A549 (cell line): ENCODE data around the gene CALCB.

Source experiments
- CHD2 ChIP-seq: fragments of 150-350 bp; IDR thresholded peaks from 2 replicates; pipeline ENCODE4 v1.6.1; 2014; ENCODE audit warnings: low read length; ENCODE audit not compliant: partially characterized antibody
- EHMT2 ChIP-seq: fragments of 200-600 bp; sonication (generic); IDR thresholded peaks from 2 replicates; pipeline ENCODE4 v1.6.1; 2016; ENCODE audit warnings: antibody characterized with exemption, low read depth, mild to moderate bottlenecking, moderate library complexity
- EP300 ChIP-seq, 2 experiments: fragments of >200 bp; sonication (Bioruptor Twin); formaldehyde crosslinking; IDR thresholded peaks; 2 replicates in 1 of 2; 3 replicates in 1 of 2; pipeline ENCODE4 v1.6.1; 2016 to 2017
- ESRRA ChIP-seq: fragments of 150-350 bp; IDR thresholded peaks from 2 replicates; pipeline ENCODE4 v1.6.1; 2014; ENCODE audit warnings: mild to moderate bottlenecking, low read length, borderline replicate concordance
- HOXA7 ChIP-seq: fragments of 250-450 bp; sonication (Bioruptor Pico); IDR thresholded peaks from 2 replicates; pipeline ENCODE4 v1.5.0; 2020; ENCODE audit warnings: mild to moderate bottlenecking, moderate library complexity
- MAX ChIP-seq: IDR thresholded peaks from 2 replicates; pipeline ENCODE4 v1.6.1; 2012
- MAZ ChIP-seq: fragments of 150-350 bp; IDR thresholded peaks from 2 replicates; pipeline ENCODE4 v1.6.1; 2014; ENCODE audit warnings: antibody characterized with exemption, low read depth, low read length, borderline replicate concordance
- NFE2L2 ChIP-seq: fragments of 150-350 bp; conservative IDR thresholded peaks from 2 replicates; pipeline ENCODE4 v1.6.1; 2014; ENCODE audit warnings: low read length
- POLR2A ChIP-seq: IDR thresholded peaks from 2 replicates; pipeline ENCODE4 v1.6.1; 2012; ENCODE audit warnings: mild to moderate bottlenecking, low read length
- RAD21 ChIP-seq, 2 experiments: fragments of >200 bp in 1 of 2; sonication (Bioruptor Twin) in 1 of 2; formaldehyde crosslinking in 1 of 2; IDR thresholded peaks in 1 of 2; conservative IDR thresholded peaks in 1 of 2; 2 replicates in 1 of 2; 3 replicates in 1 of 2; pipeline ENCODE4 v1.6.1; 2012 to 2018; ENCODE audit warnings: inconsistent platforms in 1 of 2
- TF ChIP-seq, protein P1 (sequence below): fragments of 200-600 bp; sonication (generic); IDR thresholded peaks from 2 replicates; pipeline ENCODE4 v1.6.1; 2016; ENCODE audit warnings: antibody characterized with exemption, mild to moderate bottlenecking, moderate library complexity
- TF ChIP-seq, protein P2 (sequence below): fragments of >200 bp; sonication (Bioruptor Twin); formaldehyde crosslinking; IDR thresholded peaks from 3 replicates; pipeline ENCODE4 v1.5.1; 2016

DNA sequence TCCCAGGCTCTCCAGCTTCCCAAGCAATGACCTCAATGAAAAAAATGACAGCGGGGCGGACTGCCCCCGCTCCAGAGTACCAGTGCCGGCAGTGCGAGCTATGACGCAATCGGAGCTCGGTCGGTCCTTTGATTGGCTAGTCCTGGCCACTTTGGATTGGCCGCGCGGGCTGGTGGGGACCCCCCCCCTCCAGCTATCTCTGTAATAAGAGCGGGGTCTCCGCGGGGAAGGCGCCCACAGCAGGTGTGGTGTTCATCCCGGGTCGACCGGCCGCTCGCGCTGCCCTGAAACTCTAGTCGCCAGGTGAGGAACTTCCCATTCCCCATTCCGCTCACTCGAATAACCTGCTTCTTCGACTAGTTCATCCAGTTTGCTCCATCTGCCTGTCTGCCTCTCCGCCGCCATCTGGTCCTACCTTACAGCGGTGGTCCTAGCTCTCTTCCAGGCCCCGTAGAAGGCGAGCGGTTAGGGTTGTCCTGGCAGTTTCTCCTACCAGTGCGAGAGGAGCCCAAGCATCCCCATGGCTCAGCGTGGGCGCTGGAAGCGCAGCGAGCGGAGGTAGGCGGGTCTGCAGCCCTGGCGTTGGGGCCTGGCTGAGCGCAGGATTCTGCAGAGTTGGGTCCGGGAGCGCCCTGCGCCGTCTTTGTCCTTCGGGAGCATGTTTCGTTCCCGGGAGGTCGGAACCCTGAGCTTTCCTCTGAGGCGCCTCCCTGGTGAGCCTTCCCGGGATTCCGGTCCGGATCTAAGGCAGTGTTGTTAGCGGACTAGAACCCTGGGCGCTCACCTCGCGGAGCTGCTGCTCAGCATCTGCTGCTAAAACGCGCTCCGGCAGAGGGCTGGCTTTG, at the start of gene CALCB:
- TF ChIP-seq CHD2, result no peak
- no peak for TF ChIP-seq MAZ
- TF ChIP-seq, protein P1, sequence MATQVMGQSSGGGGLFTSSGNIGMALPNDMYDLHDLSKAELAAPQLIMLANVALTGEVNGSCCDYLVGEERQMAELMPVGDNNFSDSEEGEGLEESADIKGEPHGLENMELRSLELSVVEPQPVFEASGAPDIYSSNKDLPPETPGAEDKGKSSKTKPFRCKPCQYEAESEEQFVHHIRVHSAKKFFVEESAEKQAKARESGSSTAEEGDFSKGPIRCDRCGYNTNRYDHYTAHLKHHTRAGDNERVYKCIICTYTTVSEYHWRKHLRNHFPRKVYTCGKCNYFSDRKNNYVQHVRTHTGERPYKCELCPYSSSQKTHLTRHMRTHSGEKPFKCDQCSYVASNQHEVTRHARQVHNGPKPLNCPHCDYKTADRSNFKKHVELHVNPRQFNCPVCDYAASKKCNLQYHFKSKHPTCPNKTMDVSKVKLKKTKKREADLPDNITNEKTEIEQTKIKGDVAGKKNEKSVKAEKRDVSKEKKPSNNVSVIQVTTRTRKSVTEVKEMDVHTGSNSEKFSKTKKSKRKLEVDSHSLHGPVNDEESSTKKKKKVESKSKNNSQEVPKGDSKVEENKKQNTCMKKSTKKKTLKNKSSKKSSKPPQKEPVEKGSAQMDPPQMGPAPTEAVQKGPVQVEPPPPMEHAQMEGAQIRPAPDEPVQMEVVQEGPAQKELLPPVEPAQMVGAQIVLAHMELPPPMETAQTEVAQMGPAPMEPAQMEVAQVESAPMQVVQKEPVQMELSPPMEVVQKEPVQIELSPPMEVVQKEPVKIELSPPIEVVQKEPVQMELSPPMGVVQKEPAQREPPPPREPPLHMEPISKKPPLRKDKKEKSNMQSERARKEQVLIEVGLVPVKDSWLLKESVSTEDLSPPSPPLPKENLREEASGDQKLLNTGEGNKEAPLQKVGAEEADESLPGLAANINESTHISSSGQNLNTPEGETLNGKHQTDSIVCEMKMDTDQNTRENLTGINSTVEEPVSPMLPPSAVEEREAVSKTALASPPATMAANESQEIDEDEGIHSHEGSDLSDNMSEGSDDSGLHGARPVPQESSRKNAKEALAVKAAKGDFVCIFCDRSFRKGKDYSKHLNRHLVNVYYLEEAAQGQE, result no peak
- TF ChIP-seq, protein P2, sequence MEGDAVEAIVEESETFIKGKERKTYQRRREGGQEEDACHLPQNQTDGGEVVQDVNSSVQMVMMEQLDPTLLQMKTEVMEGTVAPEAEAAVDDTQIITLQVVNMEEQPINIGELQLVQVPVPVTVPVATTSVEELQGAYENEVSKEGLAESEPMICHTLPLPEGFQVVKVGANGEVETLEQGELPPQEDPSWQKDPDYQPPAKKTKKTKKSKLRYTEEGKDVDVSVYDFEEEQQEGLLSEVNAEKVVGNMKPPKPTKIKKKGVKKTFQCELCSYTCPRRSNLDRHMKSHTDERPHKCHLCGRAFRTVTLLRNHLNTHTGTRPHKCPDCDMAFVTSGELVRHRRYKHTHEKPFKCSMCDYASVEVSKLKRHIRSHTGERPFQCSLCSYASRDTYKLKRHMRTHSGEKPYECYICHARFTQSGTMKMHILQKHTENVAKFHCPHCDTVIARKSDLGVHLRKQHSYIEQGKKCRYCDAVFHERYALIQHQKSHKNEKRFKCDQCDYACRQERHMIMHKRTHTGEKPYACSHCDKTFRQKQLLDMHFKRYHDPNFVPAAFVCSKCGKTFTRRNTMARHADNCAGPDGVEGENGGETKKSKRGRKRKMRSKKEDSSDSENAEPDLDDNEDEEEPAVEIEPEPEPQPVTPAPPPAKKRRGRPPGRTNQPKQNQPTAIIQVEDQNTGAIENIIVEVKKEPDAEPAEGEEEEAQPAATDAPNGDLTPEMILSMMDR, result no peak
- no peak for TF ChIP-seq ESRRA
- no peak for TF ChIP-seq POLR2A
- no peak for TF ChIP-seq EP300 (IDR thresholded peaks at IDR 0.05)
- TF ChIP-seq RAD21 (conservative IDR thresholded peaks at IDR 0.05 in 1 of 2, IDR thresholded peaks at IDR 0.05 in 1 of 2), result no peak
- TF ChIP-seq EHMT2, result no peak
- no peak; the same call in 1 of the 2 replicates for TF ChIP-seq MAX
- no peak for TF ChIP-seq HOXA7 (CRISPR knock-in tag)
- no peak for TF ChIP-seq NFE2L2
